Mononuclear cell (primary cell): ENCODE results near the gene HK1. TPM values are rescaled to one million over a fixed set of nuclear protein-coding genes. Genes with fewer than 3 reads are reported as not detected.
"Not testable (repeated sequence)": the region's sequence is repeated elsewhere in the genome, so short reads cannot be mapped to it uniquely, and the experiment has no call there.

Experiments used
- H3K27me3 ChIP-seq: 2 replicates; pipeline ENCODE4 v1.6.0; 2011; ENCODE audit warnings: low read length, control low read depth; ENCODE audit not compliant: insufficient read depth
- H3K4me1 ChIP-seq: 2 replicates; pipeline ENCODE4 v1.5.1; 2011; ENCODE audit warnings: mild to moderate bottlenecking, low read length, control low read depth; ENCODE audit not compliant: insufficient read depth
- H3K4me3 ChIP-seq: 2 replicates; pipeline ENCODE4 v1.5.1; 2011; ENCODE audit warnings: mild to moderate bottlenecking, low read length, moderate library complexity
- H3K9me3 ChIP-seq: 2 replicates; pipeline ENCODE4 v1.5.1; 2011; ENCODE audit warnings: low read depth, mild to moderate bottlenecking, control low read depth, low read length
- total RNA-seq: library from RNA; depleted of rRNA; stranded (reverse); fragments of >200 nt; gene quantifications from one replicate; pipeline ENCODE4 v1.2.3, GENCODE V29; 2012

Gene HK1
- total RNA-seq, 1 donor, result 35.6 TPM

- Histone ChIP-seq H3K4me3 (no peak overlapping the region), H3K9me3 (no peaks in the 10 kb centered on the region), H3K27me3 (no peaks in the 10 kb centered on the region), H3K4me1 (peaks cover 76% of the 10 kb centered on the region)
Measured at GRCh38 chr10:69324583-69324982, 46.3 kb downstream of the HK1 start.

GRCh38 chr10:69325637-69326523 lies 47.6 kb downstream of the HK1 start:
- peaks cover 68% of the 10 kb centered on the region for H3K4me1 ChIP-seq
- H3K27me3 ChIP-seq, H3K4me3 ChIP-seq: not testable (repeated sequence)

GRCh38 chr10:69326692-69327091 lies 48.4 kb downstream of the HK1 start:
- no peaks in the 10 kb centered on the region for H3K27me3 ChIP-seq
- H3K4me1 ChIP-seq, result peaks cover 63% of the 10 kb centered on the region
- H3K9me3 ChIP-seq, result no peaks in the 10 kb centered on the region

More at GRCh38 chr10:69325637-69326523, 47.6 kb downstream of the HK1 start:
- H3K9me3 ChIP-seq, result not testable (repeated sequence)

GRCh38 chr10:69327463-69328379 lies 49.4 kb downstream of the HK1 start:
- Histone ChIP-seq H3K9me3 (no peaks in the 10 kb centered on the region), H3K4me3 (peak overlapping the region; percentile 3), H3K27me3 (no peaks in the 10 kb centered on the region), H3K4me1 (peaks cover 66% of the 10 kb centered on the region)

More at GRCh38 chr10:69326692-69327091, 48.4 kb downstream of the HK1 start:
- H3K4me3 ChIP-seq, result no peak overlapping the region

- H3K27me3 ChIP-seq, result no peaks in the 10 kb centered on the region
- peaks cover 71% of the 10 kb centered on the region for H3K4me1 ChIP-seq
- H3K4me3 ChIP-seq, result peak overlapping the region; percentile 3
- H3K9me3 ChIP-seq, result no peaks in the 10 kb centered on the region
Measured at GRCh38 chr10:69328380-69328735, 50.1 kb downstream of the HK1 start.

GRCh38 chr10:69328888-69329287 lies 50.6 kb downstream of the HK1 start:
- peaks cover 71% of the 10 kb centered on the region for H3K4me1 ChIP-seq
- not testable (repeated sequence) for H3K4me3 ChIP-seq, H3K9me3 ChIP-seq, H3K27me3 ChIP-seq

GRCh38 chr10:69329721-69330178 lies 51.5 kb downstream of the HK1 start:
- Histone ChIP-seq H3K4me3 (no peak overlapping the region), H3K27me3 (no peaks in the 10 kb centered on the region), H3K9me3 (no peaks in the 10 kb centered on the region), H3K4me1 (peaks cover 76% of the 10 kb centered on the region)

GRCh38 chr10:69331161-69331560 lies 52.9 kb downstream of the HK1 start:
- Histone ChIP-seq H3K27me3 (no peaks in the 10 kb centered on the region), H3K4me3 (no peak overlapping the region), H3K9me3 (no peaks in the 10 kb centered on the region), H3K4me1 (peaks cover 86% of the 10 kb centered on the region)

GRCh38 chr10:69332278-69333010 lies 54.1 kb downstream of the HK1 start:
- Histone ChIP-seq H3K9me3 (no peaks in the 10 kb centered on the region), H3K27me3 (no peaks in the 10 kb centered on the region), H3K4me3 (no peak overlapping the region), H3K4me1 (peaks cover 86% of the 10 kb centered on the region)

GRCh38 chr10:69333205-69333604 lies 54.9 kb downstream of the HK1 start:
- no peaks in the 10 kb centered on the region for H3K9me3 ChIP-seq
- H3K4me1 ChIP-seq, result peaks cover 86% of the 10 kb centered on the region
- no peak overlapping the region for H3K4me3 ChIP-seq
- no peaks in the 10 kb centered on the region for H3K27me3 ChIP-seq

- not testable (repeated sequence) for H3K27me3 ChIP-seq, H3K9me3 ChIP-seq, H3K4me3 ChIP-seq
- H3K4me1 ChIP-seq, result peaks cover 86% of the 10 kb centered on the region
Measured at GRCh38 chr10:69333865-69334301, 55.6 kb downstream of the HK1 start.

GRCh38 chr10:69334302-69335062 lies 56.2 kb downstream of the HK1 start:
- H3K4me3 ChIP-seq, result no peak overlapping the region
- no peaks in the 10 kb centered on the region for H3K9me3 ChIP-seq
- H3K27me3 ChIP-seq, result no peaks in the 10 kb centered on the region
- peaks cover 86% of the 10 kb centered on the region for H3K4me1 ChIP-seq

GRCh38 chr10:69335063-69335587 lies 56.8 kb downstream of the HK1 start:
- Histone ChIP-seq H3K9me3 (no peaks in the 10 kb centered on the region), H3K4me3 (no peak overlapping the region), H3K4me1 (peaks cover 86% of the 10 kb centered on the region), H3K27me3 (no peaks in the 10 kb centered on the region)

- Histone ChIP-seq H3K27me3 (no peaks in the 10 kb centered on the region), H3K4me3 (no peak overlapping the region), H3K9me3 (no peaks in the 10 kb centered on the region), H3K4me1 (peaks cover 88% of the 10 kb centered on the region)
Measured at GRCh38 chr10:69335613-69336012, 57.3 kb downstream of the HK1 start.
